Activated CD8-positive, alpha-beta memory T cell treated with anti-CD3 and anti-CD28 coated beads for 36 hours (primary cell): ENCODE measurements around the gene FDXACB1. TPM values are rescaled to one million over a fixed set of nuclear protein-coding genes. Genes with fewer than 3 reads are reported as not detected.

Experiments used
- CTCF ChIA-PET: fragments of 350-600 bp; sonication (Branson Sonifier 250); formaldehyde crosslinking; loops from one replicate; lab custom pipeline; 2021; ENCODE audit warnings: antibody characterized with exemption; lab: Charles Lee
- POLR2A ChIA-PET: fragments of 350-600 bp; sonication (Branson Sonifier 250); formaldehyde crosslinking; loops from one replicate; lab custom pipeline; 2021; ENCODE audit warnings: antibody characterized with exemption; lab: Charles Lee
- total RNA-seq, 2 experiments: library from RNA; stranded (reverse); gene quantifications; one replicate each; pipeline ENCODE4 v1.2.3, GENCODE V29; 2021

FDXACB1 gene
- total RNA-seq, 2 experiments from 2014 or later, result 11.8 to 11.9 TPM

GRCh38 chr11:111829185-111829968 lies 49.6 kb downstream of the FDXACB1 start:
- CTCF ChIA-PET, result interaction anchor here (0.6 kb wide), 1 partner anchor 393 kb away, joined by 3 read pairs; no protein-coding TSS in a partner anchor

DNA sequence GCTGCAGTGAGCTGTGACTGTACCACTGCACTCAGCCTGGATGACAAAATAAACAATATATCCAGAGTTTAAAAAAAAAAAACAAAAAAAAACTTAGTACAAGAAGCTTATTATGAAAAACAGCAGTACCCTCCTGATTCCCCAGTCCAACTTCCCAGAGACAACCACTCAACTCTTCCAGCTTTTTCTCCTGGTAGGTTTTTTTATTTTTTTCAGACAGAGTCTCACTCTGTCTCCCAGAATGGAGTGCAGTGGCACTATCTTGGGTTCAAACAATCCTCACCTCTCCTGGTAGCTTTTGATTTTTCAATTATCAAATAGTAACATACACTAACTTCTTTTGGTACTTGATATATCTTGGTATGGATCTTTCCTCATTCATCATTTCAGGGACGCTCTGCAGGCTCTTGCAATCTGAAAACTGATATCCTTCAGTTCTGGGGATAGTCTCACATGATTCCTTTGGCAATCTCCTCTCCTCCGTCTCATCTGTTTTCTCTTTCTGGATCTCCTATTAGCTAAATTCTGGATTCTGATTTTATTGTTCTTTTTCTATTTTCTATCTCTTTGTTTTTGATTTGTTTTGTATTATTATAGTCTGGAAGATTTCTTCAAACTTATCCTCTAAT lies 52.5 kb downstream of the FDXACB1 start:
- ChIA-PET POLR2A (no interaction called here), CTCF (no interaction called here)

More at GRCh38 chr11:111829185-111829968, 49.6 kb downstream of the FDXACB1 start:
- POLR2A ChIA-PET, result no interaction called here

Other genes starting within 250 kb of the FDXACB1 start
- gene PPP2R1B, start 112.8 kb downstream of the FDXACB1 start, total RNA-seq, result 10 to 100 TPM; 60.7 to 61.5 TPM
- gene ALG9, start 7.6 kb downstream of the FDXACB1 start, total RNA-seq, result 10 to 100 TPM; 38.7 to 40.9 TPM
- 10 to 100 TPM; 36.9 to 41.4 TPM for gene CFAP68, start 376 bp upstream of the FDXACB1 start, total RNA-seq
- not detected for gene CRYAB, start 32.6 kb upstream of the FDXACB1 start, total RNA-seq
- gene HSPB2, start 33.6 kb upstream of the FDXACB1 start, total RNA-seq, result not detected
- gene C11orf52, start 39.7 kb upstream of the FDXACB1 start, total RNA-seq, result not detected
- gene DIXDC1, start 58.2 kb upstream of the FDXACB1 start, total RNA-seq, result 10 to 100 TPM; 17.0 to 17.4 TPM
- gene DLAT, start 146.2 kb upstream of the FDXACB1 start, total RNA-seq, result 10 to 100 TPM; 69.0 to 72.0 TPM
- under 1 TPM; 0.40 to 0.74 TPM for gene PIH1D2, start 194.9 kb upstream of the FDXACB1 start, total RNA-seq
- 10 to 100 TPM; 21.3 to 23.8 TPM for gene NKAPD1, start 195.1 kb upstream of the FDXACB1 start, total RNA-seq
- gene TIMM8B, start 207.6 kb upstream of the FDXACB1 start, total RNA-seq, result 10 to 100 TPM; 66.6 to 69.4 TPM
- gene SDHD, start 207.7 kb upstream of the FDXACB1 start, total RNA-seq, result 100 to 1,000 TPM; 109 to 123 TPM